ENCODE measurements around the gene GORAB.

GORAB gene

DNA sequence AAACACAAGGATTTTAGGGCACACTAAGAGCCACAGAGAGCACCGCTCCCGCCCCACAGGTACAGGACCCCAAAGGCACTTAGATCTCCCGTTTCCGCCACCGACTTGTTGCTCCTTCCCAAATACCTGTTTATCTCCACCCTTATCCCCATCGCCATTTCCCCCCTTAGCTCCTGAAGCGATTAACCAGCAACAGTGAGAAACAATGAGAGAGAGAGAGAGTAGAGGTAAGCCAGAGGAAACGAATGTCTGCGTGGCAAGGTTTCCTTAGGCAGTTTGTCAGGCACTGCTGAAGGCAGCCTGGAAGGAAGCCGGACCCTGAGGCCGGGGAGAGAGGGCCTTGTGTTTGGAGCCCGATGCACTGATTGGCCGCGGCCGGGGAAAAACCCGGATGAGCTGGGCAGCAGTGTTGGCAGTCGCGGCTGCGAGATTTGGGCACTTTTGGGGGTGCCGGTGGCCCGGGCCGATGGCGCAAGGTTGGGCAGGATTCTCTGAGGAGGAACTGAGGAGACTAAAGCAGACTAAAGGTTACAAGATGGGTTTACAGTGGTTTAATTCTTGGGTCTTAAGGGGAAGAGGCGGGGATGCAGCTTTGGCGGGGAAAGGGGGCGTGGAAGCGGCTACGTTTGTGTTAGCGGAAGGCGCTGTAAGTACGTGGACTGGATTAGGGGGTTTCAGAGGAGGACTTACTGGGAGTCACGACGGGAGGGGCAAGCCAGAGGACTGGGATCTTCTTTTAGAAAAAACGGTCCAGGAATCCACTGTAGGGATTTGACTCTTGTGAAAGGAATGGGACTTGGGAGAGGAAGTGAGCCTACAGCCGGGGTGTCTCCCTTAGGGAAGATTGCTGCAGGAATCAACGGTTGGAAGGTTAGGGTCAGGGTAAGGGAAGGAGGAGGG, at the start of gene GORAB:
Gene GORAB (plus strand): TSS at position 409 of the 900 bp plus-strand sequence. CDS start 58 bp downstream, at position 467.
- peak within 1 kb of the TSS; percentile 98 for H3K4me3 ChIP-seq (ENCODE audit: low read length)
- no peak for TF ChIP-seq ZNF274 (IDR thresholded peaks at IDR 0.05; ENCODE audit: low read depth, low read length)

- TF ChIP-seq ZNF274 (IDR thresholded peaks at IDR 0.05; ENCODE audit: low read depth, low read length), result no peak
These were observed 48.9 kb upstream of the GORAB start for GRCh38 chr1:170483051-170483450.

DNA sequence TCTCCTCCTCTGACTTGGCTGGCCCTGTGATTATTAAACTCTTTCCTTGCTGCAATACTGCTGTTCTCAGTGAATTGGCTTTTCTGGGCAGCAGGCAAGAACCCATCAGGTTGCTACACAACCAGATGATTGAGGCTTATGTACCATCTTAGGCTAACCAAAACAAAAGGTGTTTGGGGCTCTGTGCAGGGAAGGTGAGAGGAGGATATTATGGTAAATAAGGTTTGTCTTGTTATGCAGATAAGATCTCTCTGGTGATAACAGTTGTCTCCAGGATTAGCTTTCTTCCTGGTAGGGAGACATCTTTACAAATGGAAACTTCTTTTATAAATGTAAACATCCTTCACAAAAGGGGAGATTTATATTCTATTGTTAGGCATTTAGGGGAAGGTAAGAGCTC, 44.5 kb upstream of the GORAB start:
- H3K4me3 ChIP-seq (ENCODE audit: low read length), result no peak overlapping the region
- no peak for TF ChIP-seq ZNF274 (IDR thresholded peaks at IDR 0.05; ENCODE audit: low read depth, low read length)

More at GRCh38 chr1:170483051-170483450, 48.9 kb upstream of the GORAB start:
- no peak overlapping the region for H3K4me3 ChIP-seq (ENCODE audit: low read length)

DNA sequence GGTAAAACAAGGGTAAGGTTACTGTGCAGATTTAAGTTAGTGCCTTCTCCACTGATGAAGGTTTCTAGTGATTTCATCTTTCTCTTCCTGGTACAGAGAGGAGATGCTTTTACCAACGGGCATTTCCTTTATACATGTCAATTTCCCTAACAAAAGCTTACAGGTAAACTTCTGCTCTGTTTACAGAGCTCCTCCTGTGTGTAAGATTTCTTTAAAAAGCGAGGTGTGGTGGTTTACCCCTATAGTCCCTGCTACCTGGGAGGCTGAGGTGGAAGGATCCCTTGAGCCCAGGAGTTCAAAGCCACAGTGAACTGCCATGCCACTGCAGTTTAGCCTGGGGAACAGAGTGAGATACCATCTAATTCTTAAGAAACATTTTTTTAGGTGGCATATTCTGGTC, 40.7 kb upstream of the GORAB start:
- no peak for TF ChIP-seq ZNF274 (IDR thresholded peaks at IDR 0.05; ENCODE audit: low read depth, low read length)
- H3K4me3 ChIP-seq (ENCODE audit: low read length), result no peak overlapping the region

DNA sequence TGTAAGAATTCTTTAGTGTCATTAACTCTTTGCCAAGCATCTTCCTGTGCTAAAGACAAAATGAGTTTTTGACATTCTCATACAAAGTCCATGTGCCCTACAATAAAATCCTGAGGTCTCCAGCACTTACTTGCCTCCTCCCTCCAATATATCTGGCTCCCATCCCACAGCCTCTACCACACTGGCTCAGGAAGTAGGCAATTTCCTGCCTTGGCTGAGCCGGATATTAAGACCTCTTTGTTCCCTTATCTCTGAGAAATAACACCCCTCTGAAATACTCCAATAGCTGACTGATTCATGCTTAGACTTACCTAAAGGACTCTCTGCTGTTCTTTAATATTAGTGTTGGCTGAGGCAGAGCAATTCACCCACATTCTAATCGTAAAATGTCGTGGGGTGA, 37.6 kb upstream of the GORAB start:
- no peak overlapping the region for H3K4me3 ChIP-seq (ENCODE audit: low read length)
- TF ChIP-seq ZNF274 (IDR thresholded peaks at IDR 0.05; ENCODE audit: low read depth, low read length), result no peak

DNA sequence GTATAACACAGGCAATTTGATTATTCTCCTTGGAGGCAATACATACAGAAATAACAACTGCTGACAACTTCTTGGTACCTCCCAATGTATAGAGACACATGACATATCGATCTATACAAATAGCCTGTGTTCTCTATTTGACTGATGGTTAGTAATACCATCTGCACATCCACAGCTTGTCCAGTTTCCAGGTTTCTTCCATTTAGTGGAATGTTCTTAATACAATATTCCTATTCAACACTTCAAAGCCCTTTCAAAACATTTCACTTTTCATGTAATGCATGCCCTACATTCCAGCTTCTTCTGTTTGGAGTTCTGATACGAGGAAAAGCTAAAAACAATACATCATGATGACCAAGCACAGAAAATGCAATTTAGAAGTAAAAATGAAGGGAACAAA, 37.0 kb upstream of the GORAB start:
- no peak overlapping the region for H3K4me3 ChIP-seq (ENCODE audit: low read length)
- no peak for TF ChIP-seq ZNF274 (IDR thresholded peaks at IDR 0.05; ENCODE audit: low read depth, low read length)

DNA sequence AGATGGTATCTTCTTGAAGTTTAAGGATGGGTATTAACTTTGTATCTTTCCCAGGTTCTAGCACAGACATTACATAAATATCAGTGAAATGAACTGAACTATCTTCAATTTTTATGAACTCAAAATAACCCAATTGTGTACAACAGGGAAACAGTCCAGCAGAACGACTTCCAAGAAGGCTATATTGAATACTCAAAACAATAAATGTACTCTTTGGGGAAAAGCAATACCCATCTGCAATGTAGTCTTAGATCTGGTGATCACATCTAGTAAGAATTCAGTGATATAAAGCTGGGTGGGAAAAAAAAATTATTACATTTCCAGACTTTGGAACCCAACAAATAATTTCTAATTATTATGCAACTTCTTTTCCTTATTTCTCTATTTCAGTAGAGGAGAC, 33.1 kb upstream of the GORAB start:
- TF ChIP-seq ZNF274 (IDR thresholded peaks at IDR 0.05; ENCODE audit: low read depth, low read length), result no peak
- no peak overlapping the region for H3K4me3 ChIP-seq (ENCODE audit: low read length)

DNA sequence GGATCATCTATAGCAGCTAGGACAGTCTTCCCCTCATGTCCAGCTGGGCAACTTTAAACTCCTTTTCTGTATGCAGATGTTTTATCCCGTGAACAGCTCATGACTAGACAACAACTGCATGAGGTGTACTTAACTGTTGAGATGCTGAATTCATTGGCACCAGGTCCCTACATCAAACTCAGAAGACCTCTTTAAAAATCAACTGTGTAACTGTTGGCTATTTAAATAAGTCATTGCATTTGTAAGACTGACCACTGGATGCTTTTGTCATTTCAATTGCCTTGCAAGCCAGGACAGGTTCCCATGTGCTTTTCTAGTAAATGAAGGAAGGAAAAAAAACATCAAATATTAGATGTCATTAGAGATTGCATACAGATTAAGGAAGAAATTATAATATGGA, 28.3 kb upstream of the GORAB start:
- no peak for TF ChIP-seq ZNF274 (IDR thresholded peaks at IDR 0.05; ENCODE audit: low read depth, low read length)

GRCh38 chr1:170510163-170510562, 21.8 kb upstream of the GORAB start:
- TF ChIP-seq ZNF274 (IDR thresholded peaks at IDR 0.05; ENCODE audit: low read depth, low read length), result no peak
- no peak overlapping the region for H3K4me3 ChIP-seq (ENCODE audit: low read length)

More for the DNA sequence above, 28.3 kb upstream of the GORAB start:
- H3K4me3 ChIP-seq (ENCODE audit: low read length), result no peak overlapping the region

DNA sequence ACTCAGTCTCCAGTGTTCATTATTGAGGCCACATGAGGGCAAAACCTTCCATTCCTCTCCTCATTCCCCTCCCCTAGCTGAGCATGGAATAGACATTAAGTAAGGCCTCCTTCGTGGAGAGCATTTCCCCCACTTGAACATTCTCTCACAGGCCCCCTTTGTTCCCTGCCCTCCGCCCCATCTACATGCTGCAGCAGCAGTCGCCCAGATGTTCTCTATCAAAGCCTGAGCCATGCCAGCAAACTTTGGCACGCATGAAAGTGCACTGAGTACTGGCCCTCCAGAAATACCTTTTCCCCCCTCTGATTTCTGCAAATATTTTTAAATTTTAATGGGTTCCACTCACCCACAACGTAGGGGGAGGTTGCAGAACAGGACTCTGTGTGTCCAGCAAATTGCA, 20.9 kb upstream of the GORAB start:
- no peak overlapping the region for H3K4me3 ChIP-seq (ENCODE audit: low read length)
- no peak for TF ChIP-seq ZNF274 (IDR thresholded peaks at IDR 0.05; ENCODE audit: low read depth, low read length)

DNA sequence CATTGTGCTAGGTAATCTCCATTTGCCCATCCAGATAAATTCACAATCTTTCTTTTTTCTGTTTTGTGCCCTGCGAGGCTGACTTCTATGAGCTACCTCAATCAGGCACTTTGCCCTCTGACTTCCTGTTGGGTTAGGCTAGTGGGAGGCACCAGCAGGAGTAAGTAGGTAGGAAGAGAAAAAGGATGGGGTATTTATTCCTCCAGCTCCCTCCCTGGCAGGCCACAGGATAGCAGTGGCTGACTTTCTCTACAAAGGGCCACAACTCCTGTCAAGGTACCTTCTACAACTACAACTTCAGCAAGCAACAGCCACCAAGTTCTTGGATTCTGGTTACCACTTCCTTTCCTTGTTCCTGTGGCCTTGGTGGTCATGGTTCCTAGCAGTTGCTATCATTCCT, 18.8 kb upstream of the GORAB start:
- no peak for TF ChIP-seq ZNF274 (IDR thresholded peaks at IDR 0.05; ENCODE audit: low read depth, low read length)
- no peak overlapping the region for H3K4me3 ChIP-seq (ENCODE audit: low read length)

- no peak for TF ChIP-seq ZNF274 (IDR thresholded peaks at IDR 0.05; ENCODE audit: low read depth, low read length)
- no peak overlapping the region for H3K4me3 ChIP-seq (ENCODE audit: low read length)
These were observed 13.7 kb upstream of the GORAB start for GRCh38 chr1:170518185-170518834.

DNA sequence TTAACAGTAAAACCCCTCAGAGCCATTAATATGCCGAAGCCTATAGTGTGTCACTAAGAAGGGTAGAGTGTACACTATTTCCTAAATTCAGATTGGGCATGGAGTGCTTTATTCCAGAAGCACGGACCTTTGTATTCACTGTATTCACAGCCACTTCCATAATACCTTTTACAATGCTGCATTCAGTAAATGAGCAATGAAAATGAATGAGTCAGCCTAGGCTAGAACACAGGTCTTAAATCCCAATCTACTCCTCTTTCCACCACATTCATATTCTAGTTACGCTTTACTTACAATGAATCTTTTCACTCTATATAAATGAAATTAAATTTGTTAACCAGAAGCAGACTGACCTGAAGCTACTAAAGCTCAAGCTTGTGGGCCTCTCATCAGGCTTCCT, 13.0 kb upstream of the GORAB start:
- H3K4me3 ChIP-seq (ENCODE audit: low read length), result no peak overlapping the region
- no peak for TF ChIP-seq ZNF274 (IDR thresholded peaks at IDR 0.05; ENCODE audit: low read depth, low read length)

DNA sequence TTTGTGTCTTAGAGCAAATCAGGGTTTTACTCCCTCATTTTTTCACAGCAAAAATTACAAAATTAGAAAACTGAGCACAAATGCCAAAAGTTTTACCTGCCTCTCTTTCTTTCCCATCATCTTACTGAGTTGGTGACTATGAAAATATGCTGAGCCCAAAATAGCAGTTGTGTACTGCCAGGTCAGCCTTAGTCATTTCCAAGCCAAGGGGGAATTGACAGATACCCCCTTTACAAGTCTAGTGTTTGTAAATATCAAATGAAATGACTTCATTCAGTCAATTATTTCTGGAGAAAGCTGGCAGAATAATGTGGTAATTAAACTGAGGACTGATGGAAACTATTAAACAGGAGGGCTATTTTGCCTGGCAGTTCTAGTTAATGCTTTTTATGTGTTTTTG, 11.4 kb upstream of the GORAB start:
- TF ChIP-seq ZNF274 (IDR thresholded peaks at IDR 0.05; ENCODE audit: low read depth, low read length), result no peak
- no peak overlapping the region for H3K4me3 ChIP-seq (ENCODE audit: low read length)

- no peak for TF ChIP-seq ZNF274 (IDR thresholded peaks at IDR 0.05; ENCODE audit: low read depth, low read length)
These were observed 10.1 kb upstream of the GORAB start for GRCh38 chr1:170521818-170522217.

More at GRCh38 chr1:170521818-170522217, 10.1 kb upstream of the GORAB start:
- no peak overlapping the region for H3K4me3 ChIP-seq (ENCODE audit: low read length)
